Subcutaneous adipose tissue (tissue), 4 donors: ENCODE measurements around the gene FGF22. TPM values are rescaled to one million over a fixed set of nuclear protein-coding genes. Genes with fewer than 3 reads are reported as not detected.

Experiments used
- CTCF ChIP-seq: fragments of 450-650 bp; IDR thresholded peaks from one replicate; pipeline ENCODE4 v1.5.1; 2016; ENCODE audit warnings: low read depth, mild to moderate bottlenecking, control low read depth, antibody characterized with exemption, moderate library complexity
- total RNA-seq, 4 donors: library from RNA; depleted of rRNA; stranded (reverse); fragments of >200 nt; gene quantifications; one replicate each; pipeline ENCODE4 v1.1.0, GENCODE V29; 2016

The FGF22 gene
- total RNA-seq, 4 donors from 2014 or later: 1.3 to 2.2 TPM; not detected in 2

- TF ChIP-seq CTCF: no peak
Observed at GRCh38 chr19:681029-682019, 41.6 kb downstream of the FGF22 start.

- TF ChIP-seq CTCF: no peak
Observed at GRCh38 chr19:682678-683320, 43.1 kb downstream of the FGF22 start.

GRCh38 chr19:685454-685931, 45.8 kb downstream of the FGF22 start:
- TF ChIP-seq CTCF: no peak

GRCh38 chr19:686589-687297, 47.1 kb downstream of the FGF22 start:
- no peak for TF ChIP-seq CTCF

- no peak for TF ChIP-seq CTCF
Observed at GRCh38 chr19:687569-688166, 48.0 kb downstream of the FGF22 start.

- no peak for TF ChIP-seq CTCF
Observed at GRCh38 chr19:688214-688613, 48.5 kb downstream of the FGF22 start.
